HG02588 (cell line): ENCODE measurements around the gene TUT4.
A peak's percentile ranks its signal among the peaks of the same experiment; 100 is the strongest.

ENCODE experiments used
- ATAC-seq: cut with Tn5 transposase; IDR thresholded peaks from one replicate; pipeline ENCODE4 v1.9.1; 2021; ENCODE audit warnings: mild to moderate bottlenecking, moderate library complexity; ENCODE audit not compliant: unreplicated experiment

Gene TUT4

DNA sequence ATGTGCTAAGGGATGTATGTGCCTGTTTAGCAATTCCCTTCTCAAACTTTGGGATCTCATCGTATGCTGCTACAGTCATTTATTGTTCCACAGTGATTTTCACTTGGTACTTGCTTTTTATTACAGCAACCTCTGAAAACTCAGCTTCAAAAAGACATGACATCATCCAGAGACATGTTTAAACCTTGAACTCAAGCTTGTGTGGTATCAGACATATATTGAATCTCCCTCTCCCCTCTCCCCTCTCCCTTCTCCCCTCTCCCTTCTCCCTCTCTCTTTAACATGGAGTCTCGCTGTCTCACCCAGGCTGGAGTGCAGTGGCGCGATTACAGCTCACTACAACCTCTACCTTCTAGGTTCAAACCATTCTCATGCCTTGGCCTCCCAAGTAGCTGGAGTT lies 19.5 kb upstream of the TUT4 start:
- ATAC-seq, result no peak

- ATAC-seq, result no peak
Measured at GRCh38 chr1:52571783-52572182, 18.9 kb upstream of the TUT4 start.

- no peak for ATAC-seq
Measured at GRCh38 chr1:52569449-52570210, 16.7 kb upstream of the TUT4 start.

GRCh38 chr1:52567943-52568342 lies 15.1 kb upstream of the TUT4 start:
- ATAC-seq, result no peak

GRCh38 chr1:52562766-52563165 lies 9.9 kb upstream of the TUT4 start:
- no peak for ATAC-seq

DNA sequence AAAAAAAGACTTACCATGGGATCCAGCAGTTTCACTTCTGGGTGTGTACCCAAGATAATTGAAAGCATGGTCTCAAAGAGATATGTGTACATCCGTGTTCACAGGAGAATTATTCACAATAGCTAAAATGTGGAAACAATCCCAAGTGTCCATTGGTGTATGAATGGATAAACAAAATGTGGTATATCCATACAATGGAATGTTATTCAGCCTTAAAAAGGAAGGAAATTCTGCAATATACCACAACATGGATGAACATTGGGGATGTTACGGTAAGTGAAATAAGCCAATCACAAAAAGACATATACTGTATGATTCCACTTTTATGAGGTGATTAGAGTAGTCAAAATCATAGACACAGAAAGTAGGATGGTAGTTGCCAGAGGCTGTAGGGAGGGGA lies 7.0 kb upstream of the TUT4 start:
- no peak for ATAC-seq

DNA sequence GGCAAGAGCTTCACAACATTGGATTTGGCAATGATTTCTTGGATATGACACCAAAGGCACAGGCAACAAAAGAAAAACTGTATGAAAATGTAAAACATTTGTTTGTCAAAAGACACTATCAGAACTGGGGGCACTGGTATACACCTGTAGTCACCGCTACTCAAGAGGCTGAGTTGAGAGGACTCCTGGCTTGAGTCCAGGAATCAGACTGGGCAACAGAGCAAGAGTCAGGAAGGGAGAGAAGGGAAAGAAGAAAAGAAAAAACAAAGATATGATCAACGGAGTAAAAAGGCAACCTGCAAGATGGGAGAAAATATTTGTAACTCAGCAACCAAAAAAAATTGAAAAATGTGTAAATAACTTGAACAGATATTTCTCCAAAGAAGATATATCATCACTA lies 6.0 kb upstream of the TUT4 start:
- ATAC-seq, result no peak

DNA sequence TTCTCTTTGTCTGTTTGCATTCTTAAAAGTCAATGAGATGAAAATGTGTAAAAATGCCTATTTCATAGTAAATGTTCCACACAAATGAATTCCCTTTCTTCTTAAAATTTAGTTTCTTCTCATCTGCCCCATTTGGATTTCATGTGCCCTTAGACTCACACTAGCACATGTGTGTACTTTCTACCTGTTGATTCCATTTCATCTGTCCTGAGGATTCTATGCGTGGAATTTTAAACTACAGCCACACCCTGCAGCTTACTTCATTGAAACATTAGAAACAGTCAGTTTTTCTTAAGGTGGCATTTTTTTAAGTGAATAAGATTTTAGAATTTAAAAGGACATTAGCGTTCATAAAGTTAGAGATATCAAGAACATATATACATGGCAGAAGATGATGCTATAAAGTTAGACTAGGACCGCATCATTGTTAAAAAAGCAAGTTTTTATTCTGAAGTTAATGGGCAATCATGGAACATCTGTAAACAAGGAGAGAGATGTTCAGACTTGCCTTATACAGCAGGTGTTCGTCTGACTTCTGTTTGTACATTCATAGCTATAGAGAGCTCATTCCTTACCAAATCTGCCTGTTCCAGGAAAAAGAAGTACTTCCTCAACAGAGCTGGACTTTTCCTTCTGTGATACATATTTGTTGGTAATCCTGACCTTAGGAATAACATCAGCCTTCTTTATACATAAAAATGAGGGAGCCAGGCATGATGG lies 3.9 kb upstream of the TUT4 start:
- ATAC-seq, result no peak

DNA sequence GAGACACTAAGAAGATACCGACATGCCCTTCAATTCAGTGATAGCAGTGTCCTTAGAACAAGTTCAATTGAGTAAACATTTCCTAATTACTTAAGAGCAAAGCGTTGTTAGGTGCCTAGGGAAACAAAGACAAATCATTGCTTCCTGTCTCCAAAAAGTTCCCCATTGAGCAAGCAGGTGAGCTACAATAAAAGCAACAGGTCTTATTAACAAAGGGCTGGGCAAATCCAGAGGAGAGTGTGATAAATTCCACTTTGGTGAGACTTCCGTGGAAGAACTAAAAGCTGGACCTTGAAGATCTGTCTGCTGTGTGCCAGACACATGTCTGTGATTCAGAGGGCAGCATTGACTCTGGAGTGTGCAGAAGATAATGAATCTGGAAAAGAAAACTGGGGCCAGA lies 1.9 kb upstream of the TUT4 start:
- ATAC-seq, result no peak

- ATAC-seq, result no peak
Measured at GRCh38 chr1:52554267-52554640, 1.4 kb upstream of the TUT4 start.

GRCh38 chr1:52553362-52554266 lies 722 bp upstream of the TUT4 start:
- ATAC-seq, result peak; percentile 66

DNA sequence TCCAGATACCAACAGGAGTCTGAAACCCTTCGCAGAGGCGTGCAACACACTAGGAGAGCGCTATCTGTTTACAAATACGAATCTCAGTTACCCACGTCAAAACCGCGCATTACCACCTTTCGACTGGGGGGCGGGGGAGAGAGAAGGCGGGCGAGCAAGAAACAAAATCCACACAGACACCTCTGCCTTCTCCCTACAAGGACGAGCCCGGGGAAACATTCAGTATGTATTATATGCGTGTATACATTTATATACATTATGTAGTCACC lies 722 bp downstream of the TUT4 start:
- ATAC-seq, result no peak

- ATAC-seq, result no peak
Measured at GRCh38 chr1:52551507-52552235, 1.2 kb downstream of the TUT4 start.

GRCh38 chr1:52550447-52550846 lies 2.4 kb downstream of the TUT4 start:
- no peak for ATAC-seq

DNA sequence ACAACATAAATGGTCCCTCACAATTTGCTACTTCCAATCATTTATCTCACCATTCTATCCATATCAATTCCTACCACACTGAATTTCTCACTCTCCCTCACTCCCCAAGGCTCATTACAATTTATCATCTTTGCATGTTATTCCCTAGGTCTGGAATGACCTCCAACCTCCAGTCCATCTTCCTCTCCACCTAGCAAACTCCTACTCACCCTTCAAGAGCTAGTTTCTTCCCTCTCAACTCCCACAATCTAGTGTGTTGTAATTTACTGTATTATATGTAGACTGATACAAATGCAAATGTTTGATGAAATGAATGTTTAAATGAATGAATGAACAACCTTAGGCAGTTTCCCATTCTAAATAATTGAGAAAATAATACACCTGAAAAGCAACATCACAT lies 3.6 kb downstream of the TUT4 start:
- ATAC-seq, result no peak

- ATAC-seq, result no peak
Measured at GRCh38 chr1:52546852-52547251, 6.0 kb downstream of the TUT4 start.

- ATAC-seq, result no peak
Measured at GRCh38 chr1:52544665-52545525, 8.0 kb downstream of the TUT4 start.

DNA sequence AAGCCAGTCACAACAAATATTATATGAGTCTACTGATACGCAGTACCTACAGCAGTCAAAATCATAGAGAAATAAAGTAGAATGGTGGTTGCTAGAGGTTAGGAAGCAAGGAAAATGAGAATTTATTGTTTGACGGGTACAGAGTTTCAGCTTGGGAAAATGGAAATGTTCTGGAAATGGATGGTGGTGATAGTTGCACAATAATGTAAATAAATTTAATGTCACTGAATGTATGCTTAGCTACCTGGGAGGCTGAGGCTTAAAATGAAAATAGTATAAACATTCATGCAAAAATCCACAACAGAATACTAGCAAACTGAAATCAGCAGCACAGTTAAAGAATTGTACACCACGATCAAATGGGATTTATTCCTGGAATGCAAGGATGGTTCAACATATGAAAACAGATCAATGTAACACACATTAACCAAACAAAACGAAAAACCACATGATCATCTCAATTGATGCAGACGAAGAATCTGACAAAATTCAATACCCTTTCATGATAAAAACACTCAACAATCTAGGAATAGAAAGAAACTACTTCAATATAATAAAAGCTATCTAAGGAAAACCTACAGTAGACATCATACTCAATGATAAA lies 10.7 kb downstream of the TUT4 start:
- no peak for ATAC-seq

DNA sequence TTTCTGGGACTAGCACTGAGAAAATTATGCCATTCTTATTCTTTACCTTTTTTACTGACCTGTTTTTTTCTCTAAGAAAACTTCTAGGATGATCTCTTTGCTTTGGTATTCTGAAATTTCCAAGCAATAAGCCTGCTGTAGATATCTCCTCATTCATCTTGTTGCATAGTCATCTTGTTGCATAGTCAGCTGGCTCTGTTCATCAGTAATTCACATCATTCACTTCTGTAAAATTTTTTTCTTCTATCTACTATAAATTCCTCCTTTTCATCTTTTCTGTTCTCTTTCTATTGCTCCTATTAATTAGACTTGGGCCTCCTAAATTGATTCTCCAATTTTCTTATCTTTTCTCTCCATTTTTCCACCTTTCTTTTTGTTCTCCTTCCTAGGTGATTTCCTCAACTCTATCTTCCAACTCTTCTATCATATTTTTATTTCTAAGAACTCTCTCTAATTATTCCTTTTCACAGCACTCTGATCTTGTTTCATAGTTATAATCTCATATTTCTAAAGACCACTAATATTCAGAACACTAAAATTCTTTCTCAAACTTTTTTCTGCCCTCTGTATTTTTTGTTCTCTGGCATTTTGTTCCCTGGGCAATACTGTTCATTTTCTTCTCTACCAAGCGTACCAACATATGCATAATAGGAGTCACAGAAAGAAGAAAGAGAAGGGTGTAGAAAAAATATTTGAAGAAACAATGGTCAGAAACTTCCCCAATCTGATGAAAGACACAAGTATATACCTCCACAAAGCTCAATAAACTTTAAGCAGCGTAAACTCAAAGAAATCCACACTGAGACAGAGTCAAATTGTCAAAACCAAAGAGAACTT lies 17.7 kb downstream of the TUT4 start:
- ATAC-seq, result no peak
